Measurements from ENCODE around the gene CBFA2T3. TPM values are rescaled to one million over a fixed set of nuclear protein-coding genes. Genes with fewer than 3 reads are reported as not detected.

The CBFA2T3 gene
- total RNA-seq, 4 donors from 2014 or later: 0.84 to 12.6 (median 1.4) TPM

GRCh38 chr16:89022051-89022836 lies 45.2 kb upstream of the CBFA2T3 start:
- ATAC-seq (ENCODE audit: low FRiP score) (no peak), DNase-seq (ENCODE audit: low spot score) (no peak)
- TF ChIP-seq, protein P1, sequence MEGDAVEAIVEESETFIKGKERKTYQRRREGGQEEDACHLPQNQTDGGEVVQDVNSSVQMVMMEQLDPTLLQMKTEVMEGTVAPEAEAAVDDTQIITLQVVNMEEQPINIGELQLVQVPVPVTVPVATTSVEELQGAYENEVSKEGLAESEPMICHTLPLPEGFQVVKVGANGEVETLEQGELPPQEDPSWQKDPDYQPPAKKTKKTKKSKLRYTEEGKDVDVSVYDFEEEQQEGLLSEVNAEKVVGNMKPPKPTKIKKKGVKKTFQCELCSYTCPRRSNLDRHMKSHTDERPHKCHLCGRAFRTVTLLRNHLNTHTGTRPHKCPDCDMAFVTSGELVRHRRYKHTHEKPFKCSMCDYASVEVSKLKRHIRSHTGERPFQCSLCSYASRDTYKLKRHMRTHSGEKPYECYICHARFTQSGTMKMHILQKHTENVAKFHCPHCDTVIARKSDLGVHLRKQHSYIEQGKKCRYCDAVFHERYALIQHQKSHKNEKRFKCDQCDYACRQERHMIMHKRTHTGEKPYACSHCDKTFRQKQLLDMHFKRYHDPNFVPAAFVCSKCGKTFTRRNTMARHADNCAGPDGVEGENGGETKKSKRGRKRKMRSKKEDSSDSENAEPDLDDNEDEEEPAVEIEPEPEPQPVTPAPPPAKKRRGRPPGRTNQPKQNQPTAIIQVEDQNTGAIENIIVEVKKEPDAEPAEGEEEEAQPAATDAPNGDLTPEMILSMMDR (IDR thresholded peaks at IDR 0.05): no peak

DNA sequence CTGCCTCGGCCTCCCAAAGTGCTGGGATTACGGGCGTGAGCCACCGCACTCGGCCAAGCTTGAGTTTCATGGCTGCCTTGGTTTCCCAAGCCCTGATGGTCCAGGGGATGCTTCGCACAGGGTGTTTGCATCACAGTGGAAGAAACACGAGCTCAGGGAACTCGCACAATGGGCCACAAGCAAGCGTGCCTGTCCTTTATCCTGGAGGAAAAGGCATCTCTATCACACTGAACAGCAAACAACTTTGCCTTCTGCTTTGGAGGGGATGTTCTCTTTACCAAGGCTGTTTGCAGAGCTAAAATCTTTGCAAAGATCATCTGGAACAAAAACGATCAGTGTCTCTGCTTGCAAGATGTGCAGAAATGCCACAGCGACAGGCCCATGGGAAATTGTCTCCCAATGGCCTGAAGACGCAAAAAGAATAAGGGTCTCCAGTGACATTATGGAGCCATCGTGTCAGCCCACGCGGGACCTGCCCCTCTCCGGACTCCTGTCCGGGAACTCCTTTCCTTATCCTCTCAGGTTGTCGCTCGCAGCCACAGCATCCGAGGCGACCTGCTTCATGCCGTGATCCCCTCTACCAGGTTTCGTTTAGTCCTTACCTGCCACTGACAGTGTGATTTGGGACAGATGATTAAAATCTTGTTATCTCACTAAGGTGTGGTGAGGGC lies 44.1 kb upstream of the CBFA2T3 start:
- DNase-seq (ENCODE audit: low spot score): no peak

GRCh38 chr16:89020068-89020924 lies 43.3 kb upstream of the CBFA2T3 start:
- TF ChIP-seq, protein P1 (IDR thresholded peaks at IDR 0.05): no peak
- DNase-seq (ENCODE audit: low spot score) (no peak), ATAC-seq (ENCODE audit: low FRiP score) (no peak)

More for the DNA sequence above, 44.1 kb upstream of the CBFA2T3 start:
- ATAC-seq (ENCODE audit: low FRiP score): no peak
- TF ChIP-seq, protein P1 (IDR thresholded peaks at IDR 0.05): no peak

- TF ChIP-seq, protein P1 (IDR thresholded peaks at IDR 0.05): no peak
- ATAC-seq (ENCODE audit: low FRiP score) (no peak), DNase-seq (ENCODE audit: low spot score) (no peak)
Measured at GRCh38 chr16:89019511-89019910, 42.5 kb upstream of the CBFA2T3 start.

- ATAC-seq (ENCODE audit: low FRiP score) (no peak), DNase-seq (ENCODE audit: low spot score) (no peak)
- TF ChIP-seq, protein P1 (IDR thresholded peaks at IDR 0.05): no peak
Measured at GRCh38 chr16:89018282-89019158, 41.5 kb upstream of the CBFA2T3 start.

Measured in omental fat pad (tissue), 4 donors.